ENCODE measurements around the gene PTDSS2. TPM values are rescaled to one million over a fixed set of nuclear protein-coding genes. Genes with fewer than 3 reads are reported as not detected.

PTDSS2 gene
- total and polyA plus RNA-seq, 2 experiments from 2014 or later: 22.7 to 145 TPM

DNA sequence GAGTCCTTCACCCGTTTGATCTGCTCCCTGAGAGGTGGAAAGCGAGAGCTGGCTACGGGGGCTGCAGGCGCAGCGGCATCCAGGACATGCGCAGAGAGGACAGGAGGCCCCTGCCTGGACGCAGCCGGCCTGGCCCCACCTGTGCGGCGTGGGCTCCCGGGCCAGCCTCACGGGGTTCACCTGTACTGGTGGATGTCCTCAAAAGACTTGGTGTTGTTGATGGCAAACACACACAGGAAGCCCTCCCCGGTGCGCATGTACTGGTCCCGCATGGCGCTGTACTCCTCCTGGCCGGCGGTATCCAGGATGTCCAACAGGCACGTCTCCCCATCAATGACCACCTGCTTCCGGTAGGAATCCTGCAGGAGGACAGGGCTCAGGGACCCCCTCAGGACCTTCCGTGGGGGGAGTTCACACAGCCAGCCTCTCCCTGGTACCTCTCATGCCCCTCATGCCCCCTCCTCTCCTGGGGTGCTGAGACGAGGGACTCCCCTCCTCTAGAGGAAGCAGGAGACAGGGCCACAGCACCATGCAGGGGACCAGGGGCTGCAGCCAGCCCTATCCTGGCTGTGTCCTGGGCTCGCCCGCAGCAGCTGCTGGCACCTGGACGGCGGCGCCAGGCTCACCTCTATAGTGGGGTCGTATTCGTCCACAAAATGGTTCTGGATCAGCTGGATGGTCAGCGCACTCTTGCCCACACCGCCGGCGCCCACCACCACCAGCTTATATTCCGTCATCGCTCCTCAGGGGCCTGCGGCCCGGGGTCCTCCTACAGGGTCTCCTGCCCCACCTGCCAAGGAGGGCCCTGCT lies 83.7 kb downstream of the PTDSS2 start (continued):
- TF ChIP-seq, protein P1, sequence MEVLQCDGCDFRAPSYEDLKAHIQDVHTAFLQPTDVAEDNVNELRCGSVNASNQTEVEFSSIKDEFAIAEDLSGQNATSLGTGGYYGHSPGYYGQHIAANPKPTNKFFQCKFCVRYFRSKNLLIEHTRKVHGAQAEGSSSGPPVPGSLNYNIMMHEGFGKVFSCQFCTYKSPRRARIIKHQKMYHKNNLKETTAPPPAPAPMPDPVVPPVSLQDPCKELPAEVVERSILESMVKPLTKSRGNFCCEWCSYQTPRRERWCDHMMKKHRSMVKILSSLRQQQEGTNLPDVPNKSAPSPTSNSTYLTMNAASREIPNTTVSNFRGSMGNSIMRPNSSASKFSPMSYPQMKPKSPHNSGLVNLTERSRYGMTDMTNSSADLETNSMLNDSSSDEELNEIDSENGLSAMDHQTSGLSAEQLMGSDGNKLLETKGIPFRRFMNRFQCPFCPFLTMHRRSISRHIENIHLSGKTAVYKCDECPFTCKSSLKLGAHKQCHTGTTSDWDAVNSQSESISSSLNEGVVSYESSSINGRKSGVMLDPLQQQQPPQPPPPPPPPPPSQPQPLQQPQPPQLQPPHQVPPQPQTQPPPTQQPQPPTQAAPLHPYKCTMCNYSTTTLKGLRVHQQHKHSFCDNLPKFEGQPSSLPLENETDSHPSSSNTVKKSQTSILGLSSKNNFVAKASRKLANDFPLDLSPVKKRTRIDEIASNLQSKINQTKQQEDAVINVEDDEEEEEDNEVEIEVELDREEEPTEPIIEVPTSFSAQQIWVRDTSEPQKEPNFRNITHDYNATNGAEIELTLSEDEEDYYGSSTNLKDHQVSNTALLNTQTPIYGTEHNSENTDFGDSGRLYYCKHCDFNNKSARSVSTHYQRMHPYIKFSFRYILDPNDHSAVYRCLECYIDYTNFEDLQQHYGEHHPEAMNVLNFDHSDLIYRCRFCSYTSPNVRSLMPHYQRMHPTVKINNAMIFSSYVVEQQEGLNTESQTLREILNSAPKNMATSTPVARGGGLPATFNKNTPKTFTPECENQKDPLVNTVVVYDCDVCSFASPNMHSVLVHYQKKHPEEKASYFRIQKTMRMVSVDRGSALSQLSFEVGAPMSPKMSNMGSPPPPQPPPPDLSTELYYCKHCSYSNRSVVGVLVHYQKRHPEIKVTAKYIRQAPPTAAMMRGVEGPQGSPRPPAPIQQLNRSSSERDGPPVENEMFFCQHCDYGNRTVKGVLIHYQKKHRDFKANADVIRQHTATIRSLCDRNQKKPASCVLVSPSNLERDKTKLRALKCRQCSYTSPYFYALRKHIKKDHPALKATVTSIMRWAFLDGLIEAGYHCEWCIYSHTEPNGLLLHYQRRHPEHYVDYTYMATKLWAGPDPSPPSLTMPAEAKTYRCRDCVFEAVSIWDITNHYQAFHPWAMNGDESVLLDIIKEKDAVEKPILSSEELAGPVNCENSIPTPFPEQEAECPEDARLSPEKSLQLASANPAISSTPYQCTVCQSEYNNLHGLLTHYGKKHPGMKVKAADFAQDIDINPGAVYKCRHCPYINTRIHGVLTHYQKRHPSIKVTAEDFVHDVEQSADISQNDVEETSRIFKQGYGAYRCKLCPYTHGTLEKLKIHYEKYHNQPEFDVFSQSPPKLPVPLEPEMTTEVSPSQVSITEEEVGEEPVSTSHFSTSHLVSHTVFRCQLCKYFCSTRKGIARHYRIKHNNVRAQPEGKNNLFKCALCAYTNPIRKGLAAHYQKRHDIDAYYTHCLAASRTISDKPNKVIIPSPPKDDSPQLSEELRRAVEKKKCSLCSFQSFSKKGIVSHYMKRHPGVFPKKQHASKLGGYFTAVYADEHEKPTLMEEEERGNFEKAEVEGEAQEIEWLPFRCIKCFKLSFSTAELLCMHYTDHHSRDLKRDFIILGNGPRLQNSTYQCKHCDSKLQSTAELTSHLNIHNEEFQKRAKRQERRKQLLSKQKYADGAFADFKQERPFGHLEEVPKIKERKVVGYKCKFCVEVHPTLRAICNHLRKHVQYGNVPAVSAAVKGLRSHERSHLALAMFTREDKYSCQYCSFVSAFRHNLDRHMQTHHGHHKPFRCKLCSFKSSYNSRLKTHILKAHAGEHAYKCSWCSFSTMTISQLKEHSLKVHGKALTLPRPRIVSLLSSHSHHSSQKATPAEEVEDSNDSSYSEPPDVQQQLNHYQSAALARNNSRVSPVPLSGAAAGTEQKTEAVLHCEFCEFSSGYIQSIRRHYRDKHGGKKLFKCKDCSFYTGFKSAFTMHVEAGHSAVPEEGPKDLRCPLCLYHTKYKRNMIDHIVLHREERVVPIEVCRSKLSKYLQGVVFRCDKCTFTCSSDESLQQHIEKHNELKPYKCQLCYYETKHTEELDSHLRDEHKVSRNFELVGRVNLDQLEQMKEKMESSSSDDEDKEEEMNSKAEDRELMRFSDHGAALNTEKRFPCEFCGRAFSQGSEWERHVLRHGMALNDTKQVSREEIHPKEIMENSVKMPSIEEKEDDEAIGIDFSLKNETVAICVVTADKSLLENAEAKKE (CRISPR knock-in tag; IDR thresholded peaks at IDR 0.05): no peak
- TF ChIP-seq, protein P2, sequence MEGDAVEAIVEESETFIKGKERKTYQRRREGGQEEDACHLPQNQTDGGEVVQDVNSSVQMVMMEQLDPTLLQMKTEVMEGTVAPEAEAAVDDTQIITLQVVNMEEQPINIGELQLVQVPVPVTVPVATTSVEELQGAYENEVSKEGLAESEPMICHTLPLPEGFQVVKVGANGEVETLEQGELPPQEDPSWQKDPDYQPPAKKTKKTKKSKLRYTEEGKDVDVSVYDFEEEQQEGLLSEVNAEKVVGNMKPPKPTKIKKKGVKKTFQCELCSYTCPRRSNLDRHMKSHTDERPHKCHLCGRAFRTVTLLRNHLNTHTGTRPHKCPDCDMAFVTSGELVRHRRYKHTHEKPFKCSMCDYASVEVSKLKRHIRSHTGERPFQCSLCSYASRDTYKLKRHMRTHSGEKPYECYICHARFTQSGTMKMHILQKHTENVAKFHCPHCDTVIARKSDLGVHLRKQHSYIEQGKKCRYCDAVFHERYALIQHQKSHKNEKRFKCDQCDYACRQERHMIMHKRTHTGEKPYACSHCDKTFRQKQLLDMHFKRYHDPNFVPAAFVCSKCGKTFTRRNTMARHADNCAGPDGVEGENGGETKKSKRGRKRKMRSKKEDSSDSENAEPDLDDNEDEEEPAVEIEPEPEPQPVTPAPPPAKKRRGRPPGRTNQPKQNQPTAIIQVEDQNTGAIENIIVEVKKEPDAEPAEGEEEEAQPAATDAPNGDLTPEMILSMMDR (conservative IDR thresholded peaks at IDR 0.05; ENCODE audit: low read depth in 2 of 2): no peak
- TF ChIP-seq ZNF331 (CRISPR knock-in tag; IDR thresholded peaks at IDR 0.05; ENCODE audit: low read depth): no peak
- no peak for TF ChIP-seq ZNF114 (CRISPR knock-in tag; IDR thresholded peaks at IDR 0.05)
- no peak for TF ChIP-seq STAT1 (IDR thresholded peaks at IDR 0.05; ENCODE audit: unreplicated experiment)
- TF ChIP-seq EZH2phosphoT487 (IDR thresholded peaks at IDR 0.05; ENCODE audit: unreplicated experiment): no peak
- no peak for TF ChIP-seq POLR2AphosphoS5 (IDR thresholded peaks at IDR 0.05; ENCODE audit: low read depth)

Data from GM23338 (cell line).